ENCODE measurements around the gene SNAI1.
A peak's percentile ranks its signal among the peaks of the same experiment; 100 is the strongest.

Gene SNAI1

DNA sequence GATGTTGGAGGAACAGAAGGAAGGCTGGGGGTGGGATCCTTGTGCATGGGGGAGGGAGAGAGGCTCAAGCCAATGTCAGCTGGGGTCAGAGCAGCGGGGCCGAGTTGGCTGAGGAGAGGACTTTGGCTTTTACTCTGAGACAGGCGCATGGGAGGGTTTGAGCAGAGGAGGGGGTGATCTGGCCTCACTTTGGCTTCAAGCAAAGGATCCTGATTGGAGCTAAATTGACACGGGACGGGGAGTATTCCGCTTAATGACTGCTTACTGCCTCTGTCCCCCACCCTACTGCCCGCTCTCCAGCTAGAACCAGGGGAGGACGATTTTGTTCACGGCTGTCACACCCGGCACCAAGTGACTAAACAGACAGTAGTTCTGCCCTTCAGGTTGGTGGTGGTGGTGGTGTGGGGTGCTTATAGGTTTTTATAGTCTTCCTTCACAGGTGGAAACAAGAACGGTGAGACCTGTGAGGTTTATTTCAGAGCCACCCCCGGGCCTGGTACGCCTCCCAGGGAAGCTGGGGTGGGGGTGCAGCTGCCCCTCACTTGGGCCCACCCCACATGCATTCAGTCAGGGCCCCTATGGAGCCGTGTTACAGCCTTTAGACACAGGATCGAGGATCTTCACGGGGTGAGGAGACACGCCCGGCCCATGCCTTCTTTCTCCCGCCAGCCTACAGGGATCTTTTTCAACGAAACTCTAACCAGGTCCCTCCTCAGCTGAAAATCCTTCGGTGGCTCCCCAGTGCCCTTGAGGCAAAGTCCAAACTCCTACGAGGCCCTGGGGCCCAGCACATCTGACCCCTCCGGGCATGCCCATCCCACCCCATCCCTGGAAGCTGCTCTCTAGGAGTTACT lies 1.3 kb upstream of the SNAI1 start:
- H3K4me3 ChIP-seq (ENCODE audit: control insufficient read depth, low read depth, low read length), result no peak overlapping the region
- TF ChIP-seq, protein P1, sequence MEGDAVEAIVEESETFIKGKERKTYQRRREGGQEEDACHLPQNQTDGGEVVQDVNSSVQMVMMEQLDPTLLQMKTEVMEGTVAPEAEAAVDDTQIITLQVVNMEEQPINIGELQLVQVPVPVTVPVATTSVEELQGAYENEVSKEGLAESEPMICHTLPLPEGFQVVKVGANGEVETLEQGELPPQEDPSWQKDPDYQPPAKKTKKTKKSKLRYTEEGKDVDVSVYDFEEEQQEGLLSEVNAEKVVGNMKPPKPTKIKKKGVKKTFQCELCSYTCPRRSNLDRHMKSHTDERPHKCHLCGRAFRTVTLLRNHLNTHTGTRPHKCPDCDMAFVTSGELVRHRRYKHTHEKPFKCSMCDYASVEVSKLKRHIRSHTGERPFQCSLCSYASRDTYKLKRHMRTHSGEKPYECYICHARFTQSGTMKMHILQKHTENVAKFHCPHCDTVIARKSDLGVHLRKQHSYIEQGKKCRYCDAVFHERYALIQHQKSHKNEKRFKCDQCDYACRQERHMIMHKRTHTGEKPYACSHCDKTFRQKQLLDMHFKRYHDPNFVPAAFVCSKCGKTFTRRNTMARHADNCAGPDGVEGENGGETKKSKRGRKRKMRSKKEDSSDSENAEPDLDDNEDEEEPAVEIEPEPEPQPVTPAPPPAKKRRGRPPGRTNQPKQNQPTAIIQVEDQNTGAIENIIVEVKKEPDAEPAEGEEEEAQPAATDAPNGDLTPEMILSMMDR (IDR thresholded peaks at IDR 0.05; ENCODE audit: control insufficient read depth, insufficient read depth, low read depth, low read length, missing control alignments), result no peak
- no peak for DNase-seq (ENCODE audit: low read depth)

DNA sequence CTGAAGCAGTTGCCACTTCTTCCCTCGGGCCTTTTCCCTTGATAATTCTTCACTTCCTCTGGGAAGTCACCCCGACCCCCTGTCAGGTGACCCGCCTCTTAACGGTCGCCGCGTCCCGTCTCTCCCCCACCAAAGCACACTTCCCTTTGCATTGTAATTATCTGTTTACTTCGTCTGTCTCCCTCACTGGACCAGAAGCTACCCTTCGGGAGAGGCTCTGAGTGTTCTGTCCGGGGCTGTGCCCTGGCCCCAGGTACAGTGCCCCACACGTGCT lies 771 bp upstream of the SNAI1 start:
- TF ChIP-seq, protein P1 (IDR thresholded peaks at IDR 0.05; ENCODE audit: control insufficient read depth, insufficient read depth, low read depth, low read length, missing control alignments), result no peak
- no peak for DNase-seq (ENCODE audit: low read depth)
- H3K4me3 ChIP-seq (ENCODE audit: control insufficient read depth, low read depth, low read length), result no peak overlapping the region

DNA sequence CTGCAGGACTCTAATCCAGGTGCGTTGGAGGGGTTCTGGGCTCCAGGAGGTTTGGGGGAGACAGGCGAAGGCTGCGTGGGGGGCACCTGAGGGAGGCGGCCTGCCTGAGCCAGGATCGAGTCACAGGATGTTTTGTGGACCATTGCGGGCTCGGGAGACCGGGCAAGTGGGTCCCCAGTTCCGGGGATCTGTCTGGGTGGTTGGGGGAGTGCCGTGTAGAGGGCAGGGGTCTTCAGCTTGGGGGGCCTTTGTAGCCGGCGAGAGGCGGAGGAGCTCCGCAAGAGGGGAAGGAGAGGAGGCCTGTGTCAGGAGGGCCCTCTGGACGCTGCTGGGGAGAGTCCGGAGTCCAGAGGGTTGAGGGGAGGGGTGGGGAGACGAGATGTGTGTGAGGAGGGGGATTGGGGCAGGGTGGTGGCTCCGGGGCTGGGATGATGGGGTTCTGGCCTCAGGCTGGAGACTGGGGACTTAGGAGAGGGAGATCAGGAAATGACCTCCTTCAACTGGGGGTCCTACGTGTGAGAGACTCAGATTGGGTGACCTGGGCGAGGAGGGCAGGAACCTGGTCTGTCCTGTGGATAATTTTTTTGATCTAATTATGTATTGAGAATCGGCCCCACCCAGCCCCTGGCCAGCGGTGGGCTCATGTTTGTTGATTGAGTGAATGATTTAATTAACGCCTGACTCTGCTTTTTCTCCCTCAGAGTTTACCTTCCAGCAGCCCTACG lies 505 bp downstream of the SNAI1 start:
- TF ChIP-seq, protein P1 (IDR thresholded peaks at IDR 0.05; ENCODE audit: control insufficient read depth, insufficient read depth, low read depth, low read length, missing control alignments), result no peak

DNA sequence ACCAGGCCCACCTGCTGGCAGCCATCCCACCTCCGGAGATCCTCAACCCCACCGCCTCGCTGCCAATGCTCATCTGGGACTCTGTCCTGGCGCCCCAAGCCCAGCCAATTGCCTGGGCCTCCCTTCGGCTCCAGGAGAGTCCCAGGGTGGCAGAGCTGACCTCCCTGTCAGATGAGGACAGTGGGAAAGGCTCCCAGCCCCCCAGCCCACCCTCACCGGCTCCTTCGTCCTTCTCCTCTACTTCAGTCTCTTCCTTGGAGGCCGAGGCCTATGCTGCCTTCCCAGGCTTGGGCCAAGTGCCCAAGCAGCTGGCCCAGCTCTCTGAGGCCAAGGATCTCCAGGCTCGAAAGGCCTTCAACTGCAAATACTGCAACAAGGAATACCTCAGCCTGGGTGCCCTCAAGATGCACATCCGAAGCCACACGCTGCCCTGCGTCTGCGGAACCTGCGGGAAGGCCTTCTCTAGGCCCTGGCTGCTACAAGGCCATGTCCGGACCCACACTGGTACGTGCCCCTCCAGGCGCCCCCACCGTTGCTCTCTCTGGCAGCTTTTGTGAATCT lies 1.1 kb downstream of the SNAI1 start:
- DNase-seq (ENCODE audit: low read depth), result no peak
- peak overlapping the region; percentile 89 for H3K4me3 ChIP-seq (ENCODE audit: control insufficient read depth, low read depth, low read length)
- TF ChIP-seq, protein P1 (IDR thresholded peaks at IDR 0.05; ENCODE audit: control insufficient read depth, insufficient read depth, low read depth, low read length, missing control alignments), result no peak

More for the DNA sequence above, 505 bp downstream of the SNAI1 start:
- no peak for DNase-seq (ENCODE audit: low read depth)
- H3K4me3 ChIP-seq (ENCODE audit: control insufficient read depth, low read depth, low read length), result peak overlapping the region; percentile 89

DNA sequence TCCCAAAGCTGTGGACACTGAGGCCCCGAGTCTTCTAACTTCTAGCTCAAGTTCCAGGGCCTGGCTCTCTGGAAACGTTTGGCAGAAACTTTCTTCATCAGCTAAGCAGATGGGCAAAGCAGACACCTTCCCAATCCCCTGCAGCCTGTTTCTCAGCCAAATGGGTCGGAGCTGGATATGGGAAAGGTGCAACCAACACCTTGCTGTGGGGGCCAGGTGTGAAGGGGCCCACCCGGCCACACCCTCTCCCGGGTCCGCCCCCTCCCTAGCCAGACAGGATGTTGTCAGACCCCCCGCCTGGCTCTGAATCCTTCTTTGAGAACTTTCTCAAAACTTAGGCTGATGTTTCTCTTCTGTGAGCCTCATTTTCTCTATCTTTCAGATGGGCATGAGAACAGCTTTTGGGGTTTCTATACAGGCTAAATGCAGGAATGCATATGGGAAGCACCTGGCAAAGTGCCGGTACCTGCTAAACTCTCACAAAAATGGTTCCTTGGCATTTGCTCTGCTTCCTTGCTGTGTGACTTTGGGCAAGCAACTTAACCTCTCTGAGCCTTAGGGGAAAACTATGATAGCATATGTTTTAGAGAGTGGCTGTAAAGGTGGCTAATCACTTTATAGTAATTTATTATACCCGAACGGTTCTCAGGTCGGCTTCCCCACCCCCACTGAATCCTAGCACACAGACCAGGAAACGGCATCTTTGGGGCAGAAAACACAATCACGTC lies 1.8 kb downstream of the SNAI1 start:
- TF ChIP-seq, protein P1 (IDR thresholded peaks at IDR 0.05; ENCODE audit: control insufficient read depth, insufficient read depth, low read depth, low read length, missing control alignments), result no peak
- no peak for DNase-seq (ENCODE audit: low read depth)
- peak overlapping the region; percentile 89 for H3K4me3 ChIP-seq (ENCODE audit: control insufficient read depth, low read depth, low read length)

DNA sequence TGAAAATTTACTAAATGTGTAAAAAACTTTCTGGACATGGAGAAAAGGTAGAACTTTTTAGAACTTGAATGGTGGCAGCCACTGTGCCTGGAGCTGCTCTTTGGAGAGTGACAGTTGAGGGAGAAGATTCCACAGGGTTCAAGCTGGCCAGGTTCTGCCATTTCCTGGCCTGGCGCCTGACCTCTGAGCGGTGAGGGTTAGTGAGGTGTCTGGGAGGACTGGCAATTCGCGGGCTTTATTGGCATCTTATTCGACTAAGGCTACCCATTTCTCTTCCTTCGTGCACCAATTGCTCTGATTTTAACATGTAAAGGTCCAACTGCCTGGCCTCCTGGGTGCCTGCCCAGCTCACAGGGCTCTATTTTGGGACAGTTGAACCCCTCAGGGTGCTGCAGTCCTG lies 2.4 kb downstream of the SNAI1 start:
- peak overlapping the region; percentile 89 for H3K4me3 ChIP-seq (ENCODE audit: control insufficient read depth, low read depth, low read length)
- TF ChIP-seq, protein P1 (IDR thresholded peaks at IDR 0.05; ENCODE audit: control insufficient read depth, insufficient read depth, low read depth, low read length, missing control alignments), result no peak
- no peak for DNase-seq (ENCODE audit: low read depth)
